SK-N-SH treated with all-trans-retinoic acid at 6 μM for 48 hours (cell line): ENCODE data around the gene RBM44.

Experiments
- ATAC-seq: fragments of 200-7000 bp; cut with Tn5 transposase; 3 replicates; pipeline ENCODE4 v1.9.1; 2020; ENCODE audit warnings: mild to moderate bottlenecking, moderate library complexity
- ARNTL ChIP-seq: fragments of 450-650 bp; formaldehyde crosslinking; IDR thresholded peaks from 2 replicates; pipeline ENCODE4 v1.5.0; 2020; ENCODE audit warnings: low read depth, mild to moderate bottlenecking, moderate library complexity, borderline replicate concordance
- BACH2 ChIP-seq: fragments of 250-450 bp; sonication (Bioruptor Pico); IDR thresholded peaks from 2 replicates; pipeline ENCODE4 v1.9.0; 2021; ENCODE audit warnings: mild to moderate bottlenecking, borderline replicate concordance
- CSRNP3 ChIP-seq: fragments of 250-450 bp; sonication (Bioruptor Pico); IDR thresholded peaks from 2 replicates; pipeline ENCODE4 v1.5.1; 2021; ENCODE audit warnings: mild to moderate bottlenecking, moderate library complexity
- ESRRG ChIP-seq: fragments of 250-450 bp; sonication (Bioruptor Pico); IDR thresholded peaks from 2 replicates; pipeline ENCODE4 v1.6.1; 2021; ENCODE audit warnings: mild to moderate bottlenecking
- GLIS3 ChIP-seq: fragments of 250-450 bp; sonication (Bioruptor Pico); IDR thresholded peaks from 2 replicates; pipeline ENCODE4 v1.5.0; 2020; ENCODE audit warnings: mild to moderate bottlenecking, moderate library complexity
- ISL1 ChIP-seq: fragments of 250-450 bp; sonication (Bioruptor Pico); IDR thresholded peaks from 2 replicates; pipeline ENCODE4 v2.1.2; 2022; ENCODE audit warnings: mild to moderate bottlenecking, moderate library complexity
- OSR1 ChIP-seq: fragments of 250-450 bp; sonication (Bioruptor Pico); IDR thresholded peaks from 2 replicates; pipeline ENCODE4 v1.8.0; 2022; ENCODE audit warnings: moderate library complexity, mild to moderate bottlenecking, inconsistent platforms
- PATZ1 ChIP-seq: fragments of 250-450 bp; sonication (Bioruptor Pico); IDR thresholded peaks from 2 replicates; pipeline ENCODE4 v1.8.0; 2020; ENCODE audit warnings: mild to moderate bottlenecking, moderate library complexity, borderline replicate concordance
- POU6F1 ChIP-seq: fragments of 250-450 bp; sonication (Bioruptor Pico); IDR thresholded peaks from 2 replicates; pipeline ENCODE4 v1.8.0; 2021; ENCODE audit warnings: low read depth, mild to moderate bottlenecking, moderate library complexity, borderline replicate concordance
- PPARA ChIP-seq: fragments of 250-450 bp; sonication (Bioruptor Pico); IDR thresholded peaks from 2 replicates; pipeline ENCODE4 v1.5.0; 2020; ENCODE audit warnings: mild to moderate bottlenecking, borderline replicate concordance
- RARB ChIP-seq: fragments of 250-450 bp; sonication (Bioruptor Pico); IDR thresholded peaks from 2 replicates; pipeline ENCODE4 v1.8.0; 2021; ENCODE audit warnings: mild to moderate bottlenecking, moderate library complexity
- SNAI2 ChIP-seq: fragments of 250-450 bp; sonication (Bioruptor Pico); IDR thresholded peaks from 2 replicates; pipeline ENCODE4 v1.5.0; 2020; ENCODE audit warnings: mild to moderate bottlenecking, moderate library complexity
- TCF4 ChIP-seq: fragments of 250-450 bp; sonication (Bioruptor Pico); IDR thresholded peaks from 2 replicates; pipeline ENCODE4 v1.8.0; 2021; ENCODE audit warnings: mild to moderate bottlenecking, moderate library complexity, borderline replicate concordance
- TOX ChIP-seq: fragments of 250-450 bp; sonication (Bioruptor Pico); IDR thresholded peaks from 2 replicates; pipeline ENCODE4 v1.8.0; 2021; ENCODE audit warnings: mild to moderate bottlenecking, moderate library complexity, borderline replicate concordance
- ZC3H10 ChIP-seq: fragments of 250-450 bp; sonication (Bioruptor Pico); IDR thresholded peaks from 2 replicates; pipeline ENCODE4 v1.5.1; 2021; ENCODE audit warnings: mild to moderate bottlenecking, moderate library complexity
- ZFP3 ChIP-seq: fragments of 250-450 bp; sonication (Bioruptor Pico); IDR thresholded peaks from 2 replicates; pipeline ENCODE4 v1.5.0; 2020; ENCODE audit warnings: mild to moderate bottlenecking, moderate library complexity
- ZFP30 ChIP-seq: fragments of 450-650 bp; formaldehyde crosslinking; IDR thresholded peaks from 2 replicates; pipeline ENCODE4 v1.5.0; 2022; ENCODE audit warnings: mild to moderate bottlenecking, moderate library complexity
- ZNF565 ChIP-seq: fragments of 450-650 bp; formaldehyde crosslinking; conservative IDR thresholded peaks from 2 replicates; pipeline ENCODE4 v1.5.0; 2020; ENCODE audit warnings: low read depth, mild to moderate bottlenecking, moderate library complexity
- ZNF70 ChIP-seq: fragments of 450-650 bp; formaldehyde crosslinking; IDR thresholded peaks from 2 replicates; pipeline ENCODE4 v1.5.0; 2020; ENCODE audit warnings: mild to moderate bottlenecking, moderate library complexity
- ZNF8 ChIP-seq: fragments of 450-650 bp; formaldehyde crosslinking; IDR thresholded peaks from 2 replicates; pipeline ENCODE4 v1.5.0; 2020; ENCODE audit warnings: mild to moderate bottlenecking, moderate library complexity
- TF ChIP-seq, protein P1 (sequence below): fragments of 250-450 bp; sonication (Bioruptor Pico); IDR thresholded peaks from 2 replicates; pipeline ENCODE4 v1.5.0; 2020; ENCODE audit warnings: mild to moderate bottlenecking, moderate library complexity

RBM44 gene

GRCh38 chr2:237876532-237876931 lies 78.0 kb downstream of the RBM44 start:
- no peak for ATAC-seq
- TF ChIP-seq ZC3H10 (CRISPR knock-in tag) (no peak), ZNF8 (no peak), ZNF565 (CRISPR knock-in tag) (no peak), PPARA (CRISPR knock-in tag) (no peak), TCF4 (CRISPR knock-in tag) (no peak), ISL1 (CRISPR knock-in tag) (no peak), ZNF70 (CRISPR knock-in tag) (no peak), OSR1 (no peak), SNAI2 (CRISPR knock-in tag) (no peak), GLIS3 (CRISPR knock-in tag) (no peak), TOX (CRISPR knock-in tag) (no peak), ZFP30 (CRISPR knock-in tag) (no peak), ZFP3 (CRISPR knock-in tag) (no peak), PATZ1 (CRISPR knock-in tag) (no peak)

- TF ChIP-seq ISL1 (CRISPR knock-in tag) (no peak), SNAI2 (CRISPR knock-in tag) (no peak), ARNTL (CRISPR knock-in tag) (no peak), ZFP3 (CRISPR knock-in tag) (no peak), RARB (CRISPR knock-in tag) (no peak), PATZ1 (CRISPR knock-in tag) (no peak), POU6F1 (CRISPR knock-in tag) (no peak), CSRNP3 (CRISPR knock-in tag) (no peak), ESRRG (CRISPR knock-in tag) (no peak), BACH2 (CRISPR knock-in tag) (no peak), OSR1 (no peak)
- no peak for ATAC-seq
Observed at GRCh38 chr2:237876951-237877491, 78.4 kb downstream of the RBM44 start.

GRCh38 chr2:237877576-237878307 lies 79.2 kb downstream of the RBM44 start:
- ATAC-seq: no peak
- TF ChIP-seq ESRRG (CRISPR knock-in tag): no peak
- no peak for TF ChIP-seq OSR1
- no peak for TF ChIP-seq ZNF8
- TF ChIP-seq POU6F1 (CRISPR knock-in tag): no peak
- no peak for TF ChIP-seq GLIS3 (CRISPR knock-in tag)
- no peak for TF ChIP-seq TCF4 (CRISPR knock-in tag)
- no peak for TF ChIP-seq ARNTL (CRISPR knock-in tag)
- no peak for TF ChIP-seq CSRNP3 (CRISPR knock-in tag)
- no peak for TF ChIP-seq BACH2 (CRISPR knock-in tag)
- TF ChIP-seq PPARA (CRISPR knock-in tag): no peak
- no peak for TF ChIP-seq ZNF565 (CRISPR knock-in tag)
- TF ChIP-seq, protein P1, sequence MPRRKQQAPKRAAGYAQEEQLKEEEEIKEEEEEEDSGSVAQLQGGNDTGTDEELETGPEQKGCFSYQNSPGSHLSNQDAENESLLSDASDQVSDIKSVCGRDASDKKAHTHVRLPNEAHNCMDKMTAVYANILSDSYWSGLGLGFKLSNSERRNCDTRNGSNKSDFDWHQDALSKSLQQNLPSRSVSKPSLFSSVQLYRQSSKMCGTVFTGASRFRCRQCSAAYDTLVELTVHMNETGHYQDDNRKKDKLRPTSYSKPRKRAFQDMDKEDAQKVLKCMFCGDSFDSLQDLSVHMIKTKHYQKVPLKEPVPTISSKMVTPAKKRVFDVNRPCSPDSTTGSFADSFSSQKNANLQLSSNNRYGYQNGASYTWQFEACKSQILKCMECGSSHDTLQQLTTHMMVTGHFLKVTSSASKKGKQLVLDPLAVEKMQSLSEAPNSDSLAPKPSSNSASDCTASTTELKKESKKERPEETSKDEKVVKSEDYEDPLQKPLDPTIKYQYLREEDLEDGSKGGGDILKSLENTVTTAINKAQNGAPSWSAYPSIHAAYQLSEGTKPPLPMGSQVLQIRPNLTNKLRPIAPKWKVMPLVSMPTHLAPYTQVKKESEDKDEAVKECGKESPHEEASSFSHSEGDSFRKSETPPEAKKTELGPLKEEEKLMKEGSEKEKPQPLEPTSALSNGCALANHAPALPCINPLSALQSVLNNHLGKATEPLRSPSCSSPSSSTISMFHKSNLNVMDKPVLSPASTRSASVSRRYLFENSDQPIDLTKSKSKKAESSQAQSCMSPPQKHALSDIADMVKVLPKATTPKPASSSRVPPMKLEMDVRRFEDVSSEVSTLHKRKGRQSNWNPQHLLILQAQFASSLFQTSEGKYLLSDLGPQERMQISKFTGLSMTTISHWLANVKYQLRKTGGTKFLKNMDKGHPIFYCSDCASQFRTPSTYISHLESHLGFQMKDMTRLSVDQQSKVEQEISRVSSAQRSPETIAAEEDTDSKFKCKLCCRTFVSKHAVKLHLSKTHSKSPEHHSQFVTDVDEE (CRISPR knock-in tag): no peak
